ENCODE measurements around the gene SPIN1. TPM values are rescaled to one million over a fixed set of nuclear protein-coding genes. Genes with fewer than 3 reads are reported as not detected.

The SPIN1 gene
- polyA plus RNA-seq, 1 donor = 83.0 TPM

GRCh38 chr9:88511906-88512305, 123.7 kb downstream of the SPIN1 start:
- no CpG with 5 or more reads among the region's 4 CpGs for WGBS (ENCODE audit: insufficient coverage, low lambda C conversion rate)

GRCh38 chr9:88514247-88514646, 126.0 kb downstream of the SPIN1 start:
- no peaks in the 10 kb centered on the region for H3K27me3 ChIP-seq (ENCODE audit: control insufficient read depth, insufficient read depth, low read length)

More at GRCh38 chr9:88511906-88512305, 123.7 kb downstream of the SPIN1 start:
- no peaks in the 10 kb centered on the region for H3K36me3 ChIP-seq (ENCODE audit: control insufficient read depth, insufficient read depth, low read length)
- H3K27me3 ChIP-seq (ENCODE audit: control insufficient read depth, insufficient read depth, low read length) = no peaks in the 10 kb centered on the region
- H3K9me3 ChIP-seq (ENCODE audit: control insufficient read depth, low read depth, low read length) = no peaks in the 10 kb centered on the region
- no peaks in the 10 kb centered on the region for H3K4me1 ChIP-seq (ENCODE audit: control insufficient read depth, insufficient read depth, low read length)
- DNase-seq = no peak
- no peak overlapping the region for H3K27ac ChIP-seq (ENCODE audit: low read length)
- H3K4me3 ChIP-seq (ENCODE audit: low read length) = no peak overlapping the region

GRCh38 chr9:88521308-88521707, 133.1 kb downstream of the SPIN1 start:
- no CpG with 5 or more reads among the region's 4 CpGs for WGBS (ENCODE audit: insufficient coverage, low lambda C conversion rate)
- no peak overlapping the region for H3K4me3 ChIP-seq (ENCODE audit: low read length)
- H3K36me3 ChIP-seq (ENCODE audit: control insufficient read depth, insufficient read depth, low read length) = no peaks in the 10 kb centered on the region
- H3K27ac ChIP-seq (ENCODE audit: low read length) = no peak overlapping the region
- H3K27me3 ChIP-seq (ENCODE audit: control insufficient read depth, insufficient read depth, low read length) = no peaks in the 10 kb centered on the region
- no peak for DNase-seq
- no peaks in the 10 kb centered on the region for H3K4me1 ChIP-seq (ENCODE audit: control insufficient read depth, insufficient read depth, low read length)
- no peaks in the 10 kb centered on the region for H3K9me3 ChIP-seq (ENCODE audit: control insufficient read depth, low read depth, low read length)

More at GRCh38 chr9:88514247-88514646, 126.0 kb downstream of the SPIN1 start:
- WGBS (ENCODE audit: insufficient coverage, low lambda C conversion rate) = 100% methylated on average over 1 of the region's 6 CpGs
- Histone ChIP-seq H3K36me3 (ENCODE audit: control insufficient read depth, insufficient read depth, low read length) (no peaks in the 10 kb centered on the region), H3K9me3 (ENCODE audit: control insufficient read depth, low read depth, low read length) (no peaks in the 10 kb centered on the region), H3K4me1 (ENCODE audit: control insufficient read depth, insufficient read depth, low read length) (no peaks in the 10 kb centered on the region), H3K27ac (ENCODE audit: low read length) (no peak overlapping the region), H3K4me3 (ENCODE audit: low read length) (no peak overlapping the region)
- DNase-seq = no peak

GRCh38 chr9:88522360-88522759, 134.1 kb downstream of the SPIN1 start:
- H3K27me3 ChIP-seq (ENCODE audit: control insufficient read depth, insufficient read depth, low read length) = no peaks in the 10 kb centered on the region
- no CpG with 5 or more reads among the region's 4 CpGs for WGBS (ENCODE audit: insufficient coverage, low lambda C conversion rate)
- no peak overlapping the region for H3K4me3 ChIP-seq (ENCODE audit: low read length)
- DNase-seq = no peak
- H3K36me3 ChIP-seq (ENCODE audit: control insufficient read depth, insufficient read depth, low read length) = no peaks in the 10 kb centered on the region
- H3K4me1 ChIP-seq (ENCODE audit: control insufficient read depth, insufficient read depth, low read length) = no peaks in the 10 kb centered on the region
- no peak overlapping the region for H3K27ac ChIP-seq (ENCODE audit: low read length)
- H3K9me3 ChIP-seq (ENCODE audit: control insufficient read depth, low read depth, low read length) = no peaks in the 10 kb centered on the region

GRCh38 chr9:88523056-88523455, 134.8 kb downstream of the SPIN1 start:
- WGBS (ENCODE audit: insufficient coverage, low lambda C conversion rate) = 100% methylated on average over 2 of the region's 3 CpGs
- H3K27ac ChIP-seq (ENCODE audit: low read length) = no peak overlapping the region
- no peaks in the 10 kb centered on the region for H3K36me3 ChIP-seq (ENCODE audit: control insufficient read depth, insufficient read depth, low read length)
- H3K9me3 ChIP-seq (ENCODE audit: control insufficient read depth, low read depth, low read length) = no peaks in the 10 kb centered on the region
- H3K4me3 ChIP-seq (ENCODE audit: low read length) = no peak overlapping the region
- no peak for DNase-seq
- H3K27me3 ChIP-seq (ENCODE audit: control insufficient read depth, insufficient read depth, low read length) = no peaks in the 10 kb centered on the region
- no peaks in the 10 kb centered on the region for H3K4me1 ChIP-seq (ENCODE audit: control insufficient read depth, insufficient read depth, low read length)

- no peak for DNase-seq
- H3K9me3 ChIP-seq (ENCODE audit: control insufficient read depth, low read depth, low read length) = no peaks in the 10 kb centered on the region
- no peaks in the 10 kb centered on the region for H3K27me3 ChIP-seq (ENCODE audit: control insufficient read depth, insufficient read depth, low read length)
- H3K4me3 ChIP-seq (ENCODE audit: low read length) = no peak overlapping the region
- no peaks in the 10 kb centered on the region for H3K36me3 ChIP-seq (ENCODE audit: control insufficient read depth, insufficient read depth, low read length)
- no CpG with 5 or more reads among the region's 8 CpGs for WGBS (ENCODE audit: insufficient coverage, low lambda C conversion rate)
- H3K4me1 ChIP-seq (ENCODE audit: control insufficient read depth, insufficient read depth, low read length) = peaks cover 2% of the 10 kb centered on the region
- H3K27ac ChIP-seq (ENCODE audit: low read length) = no peak overlapping the region
Observed at GRCh38 chr9:88524911-88525310, 136.7 kb downstream of the SPIN1 start.

- Histone ChIP-seq H3K4me3 (ENCODE audit: low read length) (no peak overlapping the region), H3K27ac (ENCODE audit: low read length) (no peak overlapping the region), H3K9me3 (ENCODE audit: control insufficient read depth, low read depth, low read length) (no peaks in the 10 kb centered on the region), H3K27me3 (ENCODE audit: control insufficient read depth, insufficient read depth, low read length) (peaks cover 10% of the 10 kb centered on the region), H3K4me1 (ENCODE audit: control insufficient read depth, insufficient read depth, low read length) (peaks cover 3% of the 10 kb centered on the region), H3K36me3 (ENCODE audit: control insufficient read depth, insufficient read depth, low read length) (no peaks in the 10 kb centered on the region)
- DNase-seq = peak; percentile 57 to 70
- no CpG with 5 or more reads among the region's 7 CpGs for WGBS (ENCODE audit: insufficient coverage, low lambda C conversion rate)
Observed at GRCh38 chr9:88527618-88528017, 139.4 kb downstream of the SPIN1 start.

Other genes with a start within 250 kb of the SPIN1 start
- 0.07 TPM for gene SPATA31C2, start 250.0 kb upstream of the SPIN1 start, polyA plus RNA-seq
- 0.57 TPM for gene NXNL2, start 146.7 kb downstream of the SPIN1 start, polyA plus RNA-seq